ELR (cell line): ENCODE data around the gene WDR75.

ENCODE experiments used
- DNase-seq: peaks from one replicate; pipeline ENCODE4 v3.0.0-alpha.2; 2015; ENCODE audit warnings: low read depth

WDR75 gene

GRCh38 chr2:189500456-189501160, 59.3 kb downstream of the WDR75 start:
- DNase-seq = no peak

DNA sequence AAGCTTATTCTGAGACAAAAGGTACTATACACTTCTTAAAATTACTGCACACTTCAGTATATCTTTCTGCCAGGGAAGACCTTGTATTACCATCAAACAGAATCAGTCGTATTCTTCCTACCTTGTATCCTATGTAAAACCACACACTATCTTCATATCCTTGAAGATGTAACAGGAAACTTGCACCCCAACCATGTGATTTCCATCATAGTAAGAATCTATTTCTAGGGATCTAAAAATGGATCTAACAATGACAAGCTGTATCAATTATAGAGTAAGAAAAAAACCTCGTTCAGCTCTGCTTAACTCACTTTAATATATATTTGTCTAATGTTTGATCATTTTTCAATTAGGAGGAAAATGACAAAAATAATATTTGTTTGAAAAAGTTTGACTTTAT, 60.2 kb downstream of the WDR75 start:
- DNase-seq = no peak

- no peak for DNase-seq
Observed at GRCh38 chr2:189502714-189503113, 61.4 kb downstream of the WDR75 start.

- DNase-seq = no peak
Observed at GRCh38 chr2:189504238-189504637, 63.0 kb downstream of the WDR75 start.

- DNase-seq = no peak
Observed at GRCh38 chr2:189505492-189505891, 64.2 kb downstream of the WDR75 start.

GRCh38 chr2:189506514-189506976, 65.3 kb downstream of the WDR75 start:
- no peak for DNase-seq

- no peak for DNase-seq
Observed at GRCh38 chr2:189511210-189511959, 70.1 kb downstream of the WDR75 start.

GRCh38 chr2:189511960-189512319, 70.7 kb downstream of the WDR75 start:
- no peak for DNase-seq

DNA sequence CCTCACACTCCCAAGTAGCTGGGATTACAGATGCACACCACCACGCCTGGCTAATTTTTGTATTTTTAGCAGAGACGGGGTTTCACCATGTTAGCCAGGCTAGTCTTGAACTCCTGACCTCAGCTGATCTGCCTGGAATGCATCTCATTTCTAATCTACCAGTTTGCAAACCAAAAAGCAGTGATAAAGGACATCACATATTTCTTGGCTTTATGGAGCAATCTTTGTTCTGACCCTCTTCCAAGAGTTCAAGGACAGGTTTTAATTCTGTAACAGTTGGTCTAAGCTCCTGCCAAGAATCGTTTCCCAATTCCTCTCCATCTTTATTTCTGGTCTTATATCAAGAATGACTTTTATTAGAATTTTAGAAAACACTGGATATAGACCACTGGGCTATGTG, 71.6 kb downstream of the WDR75 start:
- no peak for DNase-seq

DNA sequence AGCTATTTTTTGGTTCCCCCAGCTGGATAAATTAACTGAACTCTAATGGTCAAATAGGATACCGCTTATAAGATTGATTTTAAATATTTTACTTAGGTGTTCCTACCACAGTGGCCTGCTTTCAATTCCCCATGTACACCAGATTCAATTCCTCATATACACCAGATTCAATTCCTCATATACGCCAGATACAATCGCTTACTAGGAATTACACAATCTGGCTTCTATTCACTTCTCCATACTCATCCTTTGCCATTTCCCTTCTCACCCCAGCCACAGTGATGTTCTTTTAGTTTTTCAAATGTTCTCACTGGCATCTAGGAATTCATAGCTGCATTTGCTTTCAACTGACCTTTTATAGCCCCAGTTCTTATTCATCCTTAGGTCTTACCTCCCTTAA, 72.8 kb downstream of the WDR75 start:
- no peak for DNase-seq

DNA sequence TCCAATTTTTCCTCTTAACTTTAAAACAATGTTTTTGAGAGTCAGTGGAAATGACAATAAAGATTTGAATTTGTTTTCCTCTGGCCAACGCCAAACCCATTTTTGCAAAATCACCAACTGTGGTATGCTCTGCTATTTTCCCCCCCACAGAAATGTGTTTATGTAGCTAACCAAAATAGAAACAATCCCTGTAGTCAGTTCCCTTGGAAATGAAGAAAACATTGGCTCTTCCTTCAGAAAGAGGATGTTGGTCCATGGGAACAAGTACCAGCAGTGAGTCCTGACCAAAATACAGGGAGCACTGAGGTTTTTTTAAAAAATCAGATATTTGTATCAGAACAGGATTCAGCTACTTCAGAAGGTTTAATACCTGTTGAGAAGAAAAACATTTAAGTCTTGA, 74.0 kb downstream of the WDR75 start:
- DNase-seq = no peak

DNA sequence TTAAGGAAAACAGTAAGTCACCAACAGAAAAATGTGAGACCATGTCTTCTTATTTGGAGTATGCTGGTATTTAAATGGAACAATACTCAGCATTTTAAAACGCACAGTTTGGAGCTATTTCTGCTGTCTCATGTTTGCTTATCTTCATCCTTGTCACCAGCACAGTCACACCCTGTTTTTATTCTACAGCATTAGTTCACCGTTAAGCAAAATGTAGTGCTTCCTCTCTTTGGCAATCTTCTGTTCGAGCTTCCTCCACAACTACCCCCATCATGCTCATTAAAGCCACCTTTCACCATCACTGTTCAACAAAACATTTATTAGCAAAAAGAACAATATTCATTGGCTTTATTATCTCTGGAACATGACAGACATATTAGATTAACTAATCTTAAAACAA, 75.3 kb downstream of the WDR75 start:
- DNase-seq = no peak

DNA sequence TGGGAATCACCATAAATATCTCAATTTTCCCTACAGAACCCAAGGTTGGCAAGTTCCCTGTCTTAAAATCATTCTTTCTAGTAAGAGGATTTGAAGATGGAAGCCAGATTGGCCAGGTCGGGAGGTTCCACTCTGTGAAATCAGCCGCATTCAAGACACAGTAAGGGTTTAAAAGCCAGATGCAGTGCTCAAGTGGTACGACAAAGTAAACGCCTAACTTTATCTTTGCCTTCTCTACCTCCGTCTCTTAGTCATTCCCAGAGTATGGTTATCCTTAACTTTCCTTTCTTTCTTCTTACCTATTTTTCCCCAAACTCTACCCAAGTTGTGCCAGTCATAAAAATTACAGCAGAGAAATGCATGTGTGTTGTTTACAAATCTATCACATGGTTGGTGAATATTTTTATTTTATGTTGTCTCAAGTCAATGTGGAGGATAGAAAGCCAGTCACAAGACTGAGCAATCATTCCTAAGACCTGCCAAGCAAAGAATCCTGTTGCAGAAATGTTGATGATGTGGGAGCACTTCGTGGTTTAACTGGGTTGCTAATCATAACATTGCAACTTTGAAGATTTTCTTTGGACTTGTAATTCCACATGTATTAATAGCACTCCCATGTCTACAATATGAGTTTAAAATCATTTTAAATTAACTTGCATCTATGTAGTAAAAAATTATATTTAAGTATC, 76.7 kb downstream of the WDR75 start:
- peak; percentile 22 for DNase-seq

DNA sequence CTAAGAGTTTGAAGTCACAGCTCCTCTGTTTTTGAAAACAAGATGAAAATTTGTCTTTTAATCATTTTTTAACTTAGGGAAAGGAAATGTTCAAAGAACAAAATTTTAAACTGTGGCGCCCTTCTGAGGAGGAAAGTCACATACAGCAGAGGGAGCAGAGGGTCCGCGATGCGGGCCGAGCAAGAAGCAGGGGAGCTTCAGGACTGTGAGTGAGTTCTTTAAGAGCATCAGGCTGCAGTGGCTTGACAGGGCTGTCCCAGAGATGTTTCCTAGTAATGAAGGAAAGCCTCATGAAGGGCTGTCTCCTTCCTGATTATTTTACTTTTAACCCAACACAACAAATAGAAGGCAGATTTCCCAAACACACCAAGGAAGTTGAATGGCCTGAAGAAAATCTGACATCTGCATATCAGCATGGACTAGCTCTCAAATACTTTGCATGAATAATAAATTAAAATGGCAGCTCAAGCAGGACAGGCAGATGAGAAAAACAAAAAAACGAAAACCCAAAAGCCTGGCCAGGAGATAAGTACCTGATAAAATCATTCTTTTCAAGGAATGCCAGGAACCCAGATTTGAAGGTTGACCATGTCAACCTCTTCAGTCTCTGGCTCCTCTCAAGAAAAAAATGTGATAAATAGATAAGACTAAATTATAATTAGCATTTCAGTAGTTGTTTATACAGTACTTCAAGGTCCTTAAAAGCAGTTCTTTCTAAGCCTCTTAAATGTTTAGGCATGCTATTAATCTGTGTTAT, 78.5 kb downstream of the WDR75 start:
- DNase-seq = no peak

- no peak for DNase-seq
Observed at GRCh38 chr2:189521699-189522434, 80.6 kb downstream of the WDR75 start.

DNA sequence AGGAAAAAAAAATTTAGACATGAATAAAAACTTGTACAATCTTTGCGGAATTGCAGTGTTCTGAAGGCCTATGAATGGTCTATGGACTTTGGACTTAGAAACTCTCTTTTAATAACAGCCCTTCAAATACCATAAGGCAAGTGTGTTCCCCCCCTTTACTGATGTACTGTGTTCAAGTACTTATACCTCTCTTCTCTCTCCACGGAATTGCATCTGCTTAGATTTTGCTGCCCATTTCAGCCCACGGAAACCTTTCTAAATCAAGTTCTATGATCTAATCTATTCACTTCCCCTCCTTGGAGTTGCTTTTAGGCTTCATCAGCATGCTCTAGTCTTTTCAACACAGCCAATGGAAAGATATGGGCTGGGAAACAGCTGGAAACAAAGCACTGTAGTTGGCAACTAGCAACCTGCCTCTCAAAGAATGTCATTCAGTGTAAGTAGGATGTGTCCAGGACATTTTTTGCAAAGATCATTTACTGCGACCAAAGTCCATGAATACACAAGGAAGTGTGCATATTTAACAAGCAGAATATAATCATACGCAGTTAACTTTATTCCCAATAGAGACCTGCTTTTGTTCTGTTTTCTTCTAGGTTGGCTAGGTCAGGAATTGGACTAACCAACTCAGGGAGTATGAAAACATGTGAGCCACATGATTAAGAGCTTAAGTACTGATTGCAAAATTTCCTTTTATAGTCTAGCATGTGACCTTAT, 81.3 kb downstream of the WDR75 start:
- DNase-seq = no peak

GRCh38 chr2:189524746-189525145, 83.5 kb downstream of the WDR75 start:
- no peak for DNase-seq
